Measurements from ENCODE around the gene ANO1. TPM values are rescaled to one million over a fixed set of nuclear protein-coding genes. Genes with fewer than 3 reads are reported as not detected.

ANO1 gene
- polyA plus RNA-seq, 1 donor (not counting 4 experiments of a cell fraction or from before 2014, with no cell fraction given): 45.2 TPM

DNA sequence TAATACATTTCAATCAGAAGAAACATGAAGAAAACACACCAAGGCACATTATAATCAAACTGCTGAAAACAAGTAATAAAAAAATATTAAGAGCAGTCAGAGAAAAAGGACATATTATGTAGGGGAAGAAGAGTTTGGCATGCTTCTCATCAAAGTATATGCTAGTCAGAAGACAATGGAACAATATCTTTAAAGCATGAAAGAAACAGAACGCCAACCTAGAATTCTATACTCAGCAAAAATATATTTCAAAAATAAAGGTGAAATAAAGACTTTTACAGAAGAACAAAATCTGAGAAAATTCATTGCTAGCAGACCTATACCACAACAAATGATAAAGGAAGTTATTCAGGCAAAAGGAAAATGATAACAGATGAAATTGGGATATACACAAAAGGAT lies 34.6 kb upstream of the ANO1 start:
- Histone ChIP-seq H3K4me2 (ENCODE audit: control insufficient read depth, extremely low read depth, insufficient read depth, low read depth, low read length) (no peak overlapping the region), H2AFZ (ENCODE audit: control insufficient read depth, low read length) (no peak overlapping the region), H3K4me3 (ENCODE audit: control insufficient read depth in 2 of 3, extremely low read depth in 1 of 3, insufficient read depth in 2 of 3, low read depth in 1 of 3, low read length in 3 of 3) (no peak overlapping the region), H3K79me2 (ENCODE audit: control insufficient read depth, insufficient read depth, low read length) (no peaks in the 10 kb centered on the region), H3K4me1 (ENCODE audit: control insufficient read depth, extremely low read depth, insufficient read depth, low read length) (no peaks in the 10 kb centered on the region), H3K27me3 (ENCODE audit: control insufficient read depth, extremely low read depth, insufficient read depth, low read length) (no peaks in the 10 kb centered on the region), H3K27ac (ENCODE audit: control insufficient read depth, insufficient read depth, low read length) (no peak overlapping the region), H3K36me3 (ENCODE audit: control insufficient read depth in 2 of 2, extremely low read depth in 1 of 2, insufficient read depth in 2 of 2, low read length in 2 of 2) (no peaks in the 10 kb centered on the region), H3K9me1 (ENCODE audit: control insufficient read depth, extremely low read depth, insufficient read depth, low read length) (no peaks in the 10 kb centered on the region), H3K9me3 (ENCODE audit: control insufficient read depth, low read depth, low read length) (peaks cover 13% of the 10 kb centered on the region), H4K20me1 (ENCODE audit: control insufficient read depth, extremely low read depth, insufficient read depth, low read length) (no peaks in the 10 kb centered on the region), H3K9ac (ENCODE audit: control insufficient read depth, extremely low read depth, insufficient read depth, low read length) (no peak overlapping the region)
- DNase-seq (ENCODE audit: low read depth, low spot score) (no peak), FAIRE-seq (no peak)
- dilution Hi-C loops (cut with MboI; ENCODE audit: extremely low pct_ligation_motif_present, low sequenced_read_pairs): no loop called here
- no peak for TF ChIP-seq EZH2 (IDR thresholded peaks at IDR 0.05; ENCODE audit: low read length)
- TF ChIP-seq, protein P1, sequence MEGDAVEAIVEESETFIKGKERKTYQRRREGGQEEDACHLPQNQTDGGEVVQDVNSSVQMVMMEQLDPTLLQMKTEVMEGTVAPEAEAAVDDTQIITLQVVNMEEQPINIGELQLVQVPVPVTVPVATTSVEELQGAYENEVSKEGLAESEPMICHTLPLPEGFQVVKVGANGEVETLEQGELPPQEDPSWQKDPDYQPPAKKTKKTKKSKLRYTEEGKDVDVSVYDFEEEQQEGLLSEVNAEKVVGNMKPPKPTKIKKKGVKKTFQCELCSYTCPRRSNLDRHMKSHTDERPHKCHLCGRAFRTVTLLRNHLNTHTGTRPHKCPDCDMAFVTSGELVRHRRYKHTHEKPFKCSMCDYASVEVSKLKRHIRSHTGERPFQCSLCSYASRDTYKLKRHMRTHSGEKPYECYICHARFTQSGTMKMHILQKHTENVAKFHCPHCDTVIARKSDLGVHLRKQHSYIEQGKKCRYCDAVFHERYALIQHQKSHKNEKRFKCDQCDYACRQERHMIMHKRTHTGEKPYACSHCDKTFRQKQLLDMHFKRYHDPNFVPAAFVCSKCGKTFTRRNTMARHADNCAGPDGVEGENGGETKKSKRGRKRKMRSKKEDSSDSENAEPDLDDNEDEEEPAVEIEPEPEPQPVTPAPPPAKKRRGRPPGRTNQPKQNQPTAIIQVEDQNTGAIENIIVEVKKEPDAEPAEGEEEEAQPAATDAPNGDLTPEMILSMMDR (optimal IDR thresholded peaks at IDR 0.05 in 1 of 3, IDR thresholded peaks at IDR 0.05 in 1 of 3, conservative IDR thresholded peaks at IDR 0.05 in 1 of 3; ENCODE audit: extremely low read depth in 1 of 3, insufficient read depth in 2 of 3, low read length in 3 of 3): no peak

DNA sequence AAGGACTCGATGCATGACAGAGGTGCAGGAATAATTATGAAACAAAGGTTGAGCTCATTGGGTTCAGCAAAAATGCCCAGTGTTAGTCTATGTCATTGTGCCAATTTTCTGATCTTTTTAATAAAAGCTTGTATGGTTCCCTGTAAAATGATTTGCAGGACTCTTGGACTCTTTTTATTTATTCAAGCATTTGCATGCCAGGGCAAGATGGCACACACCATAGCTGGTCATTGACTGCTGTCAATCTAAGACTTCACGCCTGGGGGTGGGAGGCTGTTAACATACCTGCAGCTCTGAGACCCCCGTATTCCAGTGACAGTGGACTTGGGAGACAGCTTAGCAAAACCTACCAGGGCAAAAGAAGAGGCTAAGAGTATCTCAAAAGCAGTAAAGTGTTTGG lies 32.0 kb upstream of the ANO1 start:
- Histone ChIP-seq H3K27ac (ENCODE audit: control insufficient read depth, insufficient read depth, low read length) (no peak overlapping the region), H3K9me3 (ENCODE audit: control insufficient read depth, low read depth, low read length) (peaks cover 5% of the 10 kb centered on the region), H3K9ac (ENCODE audit: control insufficient read depth, extremely low read depth, insufficient read depth, low read length) (no peak overlapping the region), H3K4me2 (ENCODE audit: control insufficient read depth, extremely low read depth, insufficient read depth, low read depth, low read length) (no peak overlapping the region), H3K9me1 (ENCODE audit: control insufficient read depth, extremely low read depth, insufficient read depth, low read length) (no peaks in the 10 kb centered on the region), H3K27me3 (ENCODE audit: control insufficient read depth, extremely low read depth, insufficient read depth, low read length) (peaks cover 6% of the 10 kb centered on the region), H3K4me1 (ENCODE audit: control insufficient read depth, extremely low read depth, insufficient read depth, low read length) (peaks cover 6% of the 10 kb centered on the region), H3K4me3 (ENCODE audit: control insufficient read depth in 2 of 3, extremely low read depth in 1 of 3, insufficient read depth in 2 of 3, low read depth in 1 of 3, low read length in 3 of 3) (no peak overlapping the region), H4K20me1 (ENCODE audit: control insufficient read depth, extremely low read depth, insufficient read depth, low read length) (no peaks in the 10 kb centered on the region), H3K79me2 (ENCODE audit: control insufficient read depth, insufficient read depth, low read length) (no peaks in the 10 kb centered on the region), H3K36me3 (ENCODE audit: control insufficient read depth in 2 of 2, extremely low read depth in 1 of 2, insufficient read depth in 2 of 2, low read length in 2 of 2) (no peaks in the 10 kb centered on the region), H2AFZ (ENCODE audit: control insufficient read depth, low read length) (no peak overlapping the region)
- dilution Hi-C loops (cut with MboI; ENCODE audit: extremely low pct_ligation_motif_present, low sequenced_read_pairs): no loop called here
- no peak for DNase-seq (ENCODE audit: low read depth, low spot score)
- no peak for TF ChIP-seq EZH2 (IDR thresholded peaks at IDR 0.05; ENCODE audit: low read length)
- TF ChIP-seq, protein P1 (optimal IDR thresholded peaks at IDR 0.05 in 1 of 3, IDR thresholded peaks at IDR 0.05 in 1 of 3, conservative IDR thresholded peaks at IDR 0.05 in 1 of 3; ENCODE audit: extremely low read depth in 1 of 3, insufficient read depth in 2 of 3, low read length in 3 of 3): no peak
- no peak for FAIRE-seq

Measured in keratinocyte (primary cell).